A549 (cell line): ENCODE results near the gene ANLN. TPM values are rescaled to one million over a fixed set of nuclear protein-coding genes. Genes with fewer than 3 reads are reported as not detected.

ENCODE experiments used
- ATAC-seq, 2 experiments: fragments of 200-7000 bp in 1 of 2; fragments of >200 bp in 1 of 2; cut with Nextera tagmentation in 1 of 2; cut with Tn5 transposase in 1 of 2; 3 replicates each; pipeline versions ENCODE4 v1.8.0 to v1.9.1; 2018 to 2020; ENCODE audit warnings: mild to moderate bottlenecking in 1 of 2, moderate library complexity in 1 of 2
- CTCF ChIA-PET: fragments of 300-600 bp; sonication (Branson Sonifier 250); formaldehyde crosslinking; extraction: SDS; loops from one replicate; lab custom pipeline; 2021; ENCODE audit warnings: antibody characterized with exemption, inconsistent platforms; lab: Yijun Ruan, JAX
- POLR2A ChIA-PET: fragments of 350-600 bp; formaldehyde crosslinking; extraction: SDS; loops from one replicate; lab custom pipeline; 2021; ENCODE audit warnings: antibody characterized with exemption, inconsistent platforms; lab: Yijun Ruan, JAX
- DNase-seq, 2 experiments: peaks; one replicate each; pipeline versions ENCODE4 v3.0.0 to v3.0.0-alpha.2; 2011 to 2016; ENCODE audit warnings: low read depth in 1 of 2, low spot score in 1 of 2
- FAIRE-seq: peaks from 2 replicates; lab custom pipeline; 2011; peaks lifted over from hg19 to GRCh38; lab: Jason Lieb, UNC
- H3K27ac ChIP-seq, 2 experiments: fragments of >200 bp; sonication (Bioruptor Twin); formaldehyde crosslinking; 3 replicates each; pipeline ENCODE4 v1.5.1; 2016 to 2017
- H3K4me1 ChIP-seq: fragments of >200 bp; sonication (Bioruptor Twin); formaldehyde crosslinking; 3 replicates; pipeline ENCODE4 v1.6.1; 2016
- H3K4me2 ChIP-seq: fragments of >200 bp; sonication (Bioruptor Twin); formaldehyde crosslinking; 3 replicates; pipeline ENCODE4 v1.6.1; 2016
- H3K4me3 ChIP-seq: fragments of >200 bp; sonication (Bioruptor Twin); formaldehyde crosslinking; 3 replicates; pipeline ENCODE4 v1.5.1; 2016
- H3K9me3 ChIP-seq: fragments of >200 bp; sonication (Bioruptor Twin); formaldehyde crosslinking; 3 replicates; pipeline ENCODE4 v1.6.1; 2016
- ATOH8 ChIP-seq: fragments of 250-450 bp; sonication (Bioruptor Pico); IDR thresholded peaks from 2 replicates; pipeline ENCODE4 v1.5.0; 2020; ENCODE audit warnings: low read depth, mild to moderate bottlenecking, moderate library complexity
- CBX8 ChIP-seq: fragments of 200-600 bp; sonication (generic); IDR thresholded peaks from 2 replicates; pipeline ENCODE4 v1.6.1; 2016
- EHF ChIP-seq: fragments of 250-450 bp; sonication (Bioruptor Pico); IDR thresholded peaks from 2 replicates; pipeline ENCODE4 v1.5.0; 2020; ENCODE audit warnings: mild to moderate bottlenecking
- FOSL2 ChIP-seq, 2 experiments: fragments of 450-650 bp in 1 of 2; fragments of >200 bp in 1 of 2; sonication (Bioruptor Twin) in 1 of 2; formaldehyde crosslinking; IDR thresholded peaks; 2 replicates each; pipeline versions ENCODE4 v1.5.0 to v1.6.1; 2016 to 2020; ENCODE audit warnings: mild to moderate bottlenecking in 1 of 2, moderate library complexity in 1 of 2
- HDAC2 ChIP-seq: fragments of 200-600 bp; sonication (generic); IDR thresholded peaks from 2 replicates; pipeline ENCODE4 v1.6.1; 2016
- HMGXB4 ChIP-seq: fragments of 250-450 bp; sonication (Bioruptor Pico); IDR thresholded peaks from 2 replicates; pipeline ENCODE4 v1.5.0; 2021; ENCODE audit warnings: mild to moderate bottlenecking, moderate library complexity, borderline replicate concordance
- HOXA7 ChIP-seq: fragments of 250-450 bp; sonication (Bioruptor Pico); IDR thresholded peaks from 2 replicates; pipeline ENCODE4 v1.5.0; 2020; ENCODE audit warnings: mild to moderate bottlenecking, moderate library complexity
- KDM5A ChIP-seq: fragments of 200-600 bp; sonication (generic); IDR thresholded peaks from 2 replicates; pipeline ENCODE4 v1.6.1; 2016; ENCODE audit warnings: antibody characterized with exemption, mild to moderate bottlenecking
- MAZ ChIP-seq: fragments of 150-350 bp; IDR thresholded peaks from 2 replicates; pipeline ENCODE4 v1.6.1; 2014; ENCODE audit warnings: antibody characterized with exemption, low read depth, low read length, borderline replicate concordance
- PHF8 ChIP-seq: fragments of 200-600 bp; sonication (generic); IDR thresholded peaks from 2 replicates; pipeline ENCODE4 v1.6.1; 2016; ENCODE audit warnings: low read depth, mild to moderate bottlenecking, antibody characterized with exemption, moderate library complexity, borderline replicate concordance
- REST ChIP-seq: fragments of 200-600 bp; sonication (generic); IDR thresholded peaks from 2 replicates; pipeline ENCODE4 v1.6.1; 2016; ENCODE audit warnings: antibody characterized with exemption, mild to moderate bottlenecking, moderate library complexity
- RFX5 ChIP-seq: fragments of 450-650 bp; IDR thresholded peaks from 2 replicates; pipeline ENCODE4 v1.7.1; 2014; ENCODE audit warnings: antibody characterized with exemption, mild to moderate bottlenecking, moderate library complexity
- SMC3 ChIP-seq: fragments of >200 bp; sonication (Bioruptor Twin); formaldehyde crosslinking; IDR thresholded peaks from 3 replicates; pipeline ENCODE4 v1.6.1; 2018; ENCODE audit warnings: inconsistent platforms
- SREBF2 ChIP-seq: fragments of 450-650 bp; IDR thresholded peaks from 2 replicates; pipeline ENCODE4 v1.6.1; 2014; ENCODE audit warnings: mild to moderate bottlenecking, moderate library complexity
- WGBS: methylation state at CpG from one replicate; pipeline ENCODE4 v1.1.6; 2017; ENCODE audit errors: missing lambda C conversion rate; 5-methylcytosine and 5-hydroxymethylcytosine counted together
- polyA plus RNA-seq, 4 experiments: library from polyadenylated mRNA; depleted of rRNA in 3 of 4; stranded (reverse); fragments of >200 nt; fragmentation: RNase III in 1 of 4; extraction: RNeasy Plus Mini Kit Qiagen cat#74134 plus additional on column Dnase treatment in 1 of 4; gene quantifications; 2 replicates in 3 of 4; 3 replicates in 1 of 4; pipeline ENCODE4 v1.2.3, GENCODE V29; 2011 to 2017
- TF ChIP-seq, protein P1 (sequence below): IDR thresholded peaks from 2 replicates; pipeline ENCODE4 v1.6.1; 2012; ENCODE audit warnings: low read depth, borderline replicate concordance
- TF ChIP-seq, protein P2 (sequence below): fragments of >200 bp; sonication (Bioruptor Twin); formaldehyde crosslinking; IDR thresholded peaks from 2 replicates; pipeline ENCODE4 v1.6.1; 2016

ANLN gene
- polyA plus RNA-seq, 2 of the 4 experiments (the other 2 are of a cell fraction) = 52.4 to 72.9 TPM

GRCh38 chr7:36361227-36361626 lies 28.4 kb upstream of the ANLN start:
- WGBS = 90% methylated on average over 4 of the region's 4 CpGs
- Histone ChIP-seq H3K4me2 (no peak overlapping the region), H3K4me1 (peaks cover 8% of the 10 kb centered on the region; the same call in 2 of the 3 replicates), H3K4me3 (no peak overlapping the region), H3K9me3 (no peaks in the 10 kb centered on the region), H3K27ac (no peak overlapping the region)
- DNase-seq (no peak), FAIRE-seq (no peak), ATAC-seq (no peak)
- POLR2A ChIA-PET = no interaction called here
- no peak for TF ChIP-seq RFX5
- CTCF ChIA-PET = interaction anchor here (1.0 kb wide), 1 partner anchor 42 kb away, joined by 3 read pairs; no protein-coding TSS in a partner anchor

- Histone ChIP-seq H3K9me3 (no peaks in the 10 kb centered on the region), H3K4me2 (no peak overlapping the region), H3K4me3 (no peak overlapping the region), H3K4me1 (peaks cover 8% of the 10 kb centered on the region; the same call in 2 of the 3 replicates), H3K27ac (no peak overlapping the region)
- no peak for FAIRE-seq
- CTCF ChIA-PET = interaction anchor here (1.2 to 1.4 kb wide), 2 partner anchors 15 to 44 kb away, joined by 5 to 6 read pairs; no protein-coding TSS in a partner anchor
- TF ChIP-seq PHF8 = no peak
- TF ChIP-seq SMC3 = no peak
- no peak for TF ChIP-seq CBX8
- no peak for TF ChIP-seq HMGXB4 (CRISPR knock-in tag)
- TF ChIP-seq, protein P1, sequence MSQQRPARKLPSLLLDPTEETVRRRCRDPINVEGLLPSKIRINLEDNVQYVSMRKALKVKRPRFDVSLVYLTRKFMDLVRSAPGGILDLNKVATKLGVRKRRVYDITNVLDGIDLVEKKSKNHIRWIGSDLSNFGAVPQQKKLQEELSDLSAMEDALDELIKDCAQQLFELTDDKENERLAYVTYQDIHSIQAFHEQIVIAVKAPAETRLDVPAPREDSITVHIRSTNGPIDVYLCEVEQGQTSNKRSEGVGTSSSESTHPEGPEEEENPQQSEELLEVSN = no peak
- TF ChIP-seq, protein P2, sequence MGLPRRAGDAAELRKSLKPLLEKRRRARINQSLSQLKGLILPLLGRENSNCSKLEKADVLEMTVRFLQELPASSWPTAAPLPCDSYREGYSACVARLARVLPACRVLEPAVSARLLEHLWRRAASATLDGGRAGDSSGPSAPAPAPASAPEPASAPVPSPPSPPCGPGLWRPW = no peak
- no peak for TF ChIP-seq REST
- TF ChIP-seq FOSL2 (IDR thresholded peaks at IDR 0.05) = no peak
- TF ChIP-seq FOSL2 (CRISPR knock-in tag; IDR thresholded peaks at IDR 0.05) = no peak
- no peak for TF ChIP-seq SREBF2
- TF ChIP-seq MAZ = no peak
- no peak for TF ChIP-seq KDM5A
- TF ChIP-seq ATOH8 = no peak
- TF ChIP-seq RFX5 = no peak
- TF ChIP-seq HOXA7 (CRISPR knock-in tag) = no peak
- TF ChIP-seq EHF (CRISPR knock-in tag) = no peak
- no peak for TF ChIP-seq HDAC2
- POLR2A ChIA-PET = no interaction called here
- no peak for DNase-seq
- WGBS = 88% methylated on average over 1 of the region's 1 CpG
- ATAC-seq = no peak
Measured at GRCh38 chr7:36363515-36363914, 26.1 kb upstream of the ANLN start.
